Hematopoietic multipotent progenitor cell (in vitro differentiated cells): Measurements from ENCODE around the gene ART5. TPM values are rescaled to one million over a fixed set of nuclear protein-coding genes. Genes with fewer than 3 reads are reported as not detected.
"Not testable (repeated sequence)": the region's sequence is repeated elsewhere in the genome, so short reads cannot be mapped to it uniquely, and the experiment has no call there.

Experiments used
- DNase-seq, 3 donors: peaks; one replicate each; pipeline ENCODE4 v3.0.0-alpha.2; 2011 to 2015; ENCODE audit warnings: low read depth in 2 of 3, low spot score in 2 of 3
- total RNA-seq: library from RNA; depleted of rRNA; stranded (reverse); fragments of >200 nt; gene quantifications from one replicate; pipeline ENCODE4 v1.2.3, GENCODE V29; 2012

Gene ART5
- total RNA-seq, 1 donor, result under 0.01 TPM

DNA sequence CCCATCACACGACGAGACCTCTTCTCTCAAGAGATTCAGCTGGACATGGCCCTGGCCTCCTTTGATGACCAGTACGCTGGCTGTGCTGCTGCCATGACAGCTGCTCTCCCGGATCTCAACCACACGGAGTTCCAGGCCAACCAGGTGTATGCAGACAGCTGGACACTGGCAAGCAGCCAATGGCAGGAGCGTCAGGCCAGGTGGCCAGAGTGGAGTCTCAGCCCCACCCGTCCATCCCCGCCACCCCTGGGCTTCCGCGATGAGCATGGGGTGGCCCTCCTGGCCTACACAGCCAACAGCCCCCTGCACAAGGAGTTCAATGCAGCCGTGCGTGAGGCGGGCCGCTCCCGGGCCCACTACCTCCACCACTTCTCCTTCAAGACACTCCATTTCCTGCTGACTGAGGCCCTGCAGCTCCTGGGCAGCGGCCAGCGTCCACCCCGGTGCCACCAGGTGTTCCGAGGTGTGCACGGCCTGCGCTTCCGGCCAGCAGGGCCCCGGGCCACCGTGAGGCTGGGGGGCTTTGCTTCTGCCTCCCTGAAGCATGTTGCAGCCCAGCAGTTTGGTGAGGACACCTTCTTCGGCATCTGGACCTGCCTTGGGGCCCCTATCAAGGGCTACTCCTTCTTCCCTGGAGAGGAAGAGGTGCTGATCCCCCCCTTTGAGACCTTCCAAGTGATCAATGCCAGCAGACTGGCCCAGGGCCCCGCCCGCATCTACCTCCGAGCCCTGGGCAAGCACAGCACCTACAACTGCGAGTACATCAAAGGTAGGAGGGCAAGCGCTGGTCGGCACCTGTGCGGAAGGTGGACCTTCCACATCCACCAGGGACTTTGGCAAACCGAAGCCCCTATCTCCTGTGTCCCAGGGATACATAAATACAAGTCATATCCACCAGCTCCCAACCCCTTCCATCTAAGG lies 18.1 kb upstream of the ART5 start:
- no peak for DNase-seq

DNA sequence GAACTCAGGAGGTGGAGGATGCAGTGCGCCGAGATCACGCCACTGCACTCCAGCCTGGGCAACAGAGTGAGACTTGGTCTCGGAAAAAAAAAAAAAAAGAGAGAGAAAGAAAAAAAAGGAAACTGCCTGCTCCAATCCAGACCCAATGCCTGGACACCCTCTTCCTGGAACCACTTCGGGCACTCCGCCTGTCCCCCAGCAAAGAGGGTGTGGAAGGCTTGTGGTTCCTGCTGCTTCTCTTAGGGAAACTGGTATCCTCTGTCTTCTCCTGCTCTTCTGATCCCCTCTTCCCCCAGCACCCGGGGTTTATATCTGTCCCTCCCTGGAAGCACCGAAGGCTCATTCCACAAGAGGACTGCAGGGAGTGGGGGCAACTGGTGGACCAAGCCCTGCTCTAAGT lies 16.5 kb upstream of the ART5 start:
- DNase-seq, result no peak

DNA sequence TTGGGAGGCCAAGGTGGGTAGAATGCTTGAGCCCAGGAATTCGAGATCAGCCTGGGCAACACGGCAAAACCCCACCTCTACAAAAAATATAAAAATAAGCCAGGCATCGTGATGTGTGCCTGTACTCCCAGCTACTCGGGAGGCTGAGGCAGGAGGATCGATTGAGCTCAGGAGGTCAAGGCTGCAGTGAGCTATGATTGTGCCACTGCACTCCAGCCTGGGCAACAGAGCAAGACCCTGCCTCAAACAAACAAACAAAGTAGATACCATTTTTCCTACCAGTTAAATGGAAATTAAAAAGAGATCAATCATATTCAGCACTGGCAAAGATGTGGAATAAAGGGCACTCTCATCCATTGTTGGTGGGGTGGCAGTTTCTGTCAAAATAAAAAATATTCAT lies 15.5 kb upstream of the ART5 start:
- not testable (repeated sequence) for DNase-seq

DNA sequence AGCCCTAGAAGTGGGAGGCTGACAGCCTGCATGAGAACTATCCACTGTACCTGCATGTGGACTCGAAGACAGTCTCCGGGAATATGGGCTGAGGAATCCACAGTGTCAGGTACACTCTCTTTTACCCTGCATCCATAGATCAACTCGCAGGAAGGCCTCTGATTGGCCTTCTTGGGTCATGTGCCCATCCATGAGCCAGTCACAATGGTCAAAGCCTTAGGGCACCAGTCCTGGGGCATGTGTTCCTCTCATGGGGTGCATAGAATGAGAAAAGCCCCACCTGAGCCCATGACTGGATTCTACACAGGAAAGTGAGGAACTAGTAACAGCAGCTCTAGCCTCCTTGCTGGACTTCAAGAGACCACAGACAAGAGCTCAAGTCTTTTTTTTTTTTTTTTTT lies 13.8 kb upstream of the ART5 start:
- no peak for DNase-seq

DNA sequence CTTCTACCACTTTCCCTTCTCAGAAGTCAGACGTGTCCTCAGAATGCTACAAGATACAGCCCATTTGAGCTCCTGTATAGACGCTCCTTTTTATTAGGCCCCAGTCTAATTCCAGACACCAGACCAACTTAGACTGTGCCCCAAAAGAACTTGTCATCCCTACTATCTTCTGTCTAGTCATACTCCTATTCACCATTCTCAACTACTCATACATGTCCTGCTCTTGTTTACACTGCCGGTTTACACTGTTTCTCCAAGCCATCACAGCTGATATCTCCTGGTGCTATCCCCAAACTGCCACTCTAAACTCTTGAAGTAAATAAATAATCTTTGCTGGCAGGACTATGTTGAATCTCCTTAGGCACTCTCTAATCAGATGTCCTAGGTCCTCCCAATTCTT lies 10.7 kb upstream of the ART5 start:
- DNase-seq, result not testable (repeated sequence)

DNA sequence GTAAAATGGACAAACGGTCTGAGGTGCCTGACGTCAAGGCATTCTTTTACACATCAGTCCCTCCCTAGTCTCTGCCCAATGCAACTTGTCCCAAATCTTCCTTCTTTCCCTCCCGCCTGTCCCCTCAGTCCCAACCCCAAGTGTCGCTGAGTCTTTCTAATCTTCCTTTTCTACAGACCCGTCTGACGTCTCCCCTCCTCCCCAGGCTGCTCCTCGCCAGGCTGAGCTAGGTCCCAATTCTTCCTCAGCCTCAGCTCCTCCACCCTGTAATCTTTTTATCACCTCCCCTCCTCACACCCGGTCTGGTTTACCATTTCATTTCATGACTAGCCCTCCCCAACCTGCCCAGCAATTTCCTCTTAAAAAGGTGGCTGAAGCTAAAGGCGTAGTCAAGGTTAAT lies 7.6 kb upstream of the ART5 start:
- not testable (repeated sequence) for DNase-seq

DNA sequence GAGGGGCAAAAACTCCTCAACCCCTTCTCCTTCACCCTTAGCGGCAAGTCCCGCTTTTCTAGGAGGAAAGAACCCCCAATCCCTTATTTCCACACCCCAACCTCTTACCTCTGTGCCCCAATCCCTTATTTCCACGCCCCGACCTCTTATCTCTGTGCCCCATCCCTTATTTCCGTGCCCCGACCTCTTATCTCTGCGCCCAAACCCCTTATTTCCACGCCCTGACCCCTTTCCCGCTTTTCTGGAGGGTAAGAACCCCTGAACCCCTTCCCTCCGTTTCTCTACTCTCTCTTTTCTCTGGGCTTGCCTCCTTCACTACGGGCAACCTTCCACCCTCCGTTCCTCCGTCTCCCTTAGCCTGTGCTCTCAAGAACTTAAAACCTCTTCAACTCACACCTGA lies 7.1 kb upstream of the ART5 start:
- DNase-seq, result not testable (repeated sequence)

DNA sequence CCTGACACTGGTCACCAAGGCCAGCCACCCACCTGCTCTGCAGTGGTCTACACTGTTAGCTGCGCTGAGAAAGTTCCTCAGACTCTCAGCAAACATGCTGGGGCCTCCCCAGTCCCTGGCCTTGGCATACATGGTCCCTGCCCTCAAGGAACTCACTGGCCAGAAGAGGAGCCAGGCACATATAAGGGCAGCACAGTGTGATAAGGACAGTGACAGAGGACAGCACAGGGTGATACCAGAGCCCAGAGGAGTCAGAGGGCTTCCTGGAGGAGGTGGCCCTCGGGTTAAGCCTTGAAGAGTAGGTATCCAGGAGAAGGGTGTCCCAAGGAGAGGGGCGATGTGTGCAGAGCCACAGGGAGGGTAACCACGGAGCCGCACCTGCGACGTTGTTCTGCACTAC lies 3.8 kb upstream of the ART5 start:
- no peak for DNase-seq

DNA sequence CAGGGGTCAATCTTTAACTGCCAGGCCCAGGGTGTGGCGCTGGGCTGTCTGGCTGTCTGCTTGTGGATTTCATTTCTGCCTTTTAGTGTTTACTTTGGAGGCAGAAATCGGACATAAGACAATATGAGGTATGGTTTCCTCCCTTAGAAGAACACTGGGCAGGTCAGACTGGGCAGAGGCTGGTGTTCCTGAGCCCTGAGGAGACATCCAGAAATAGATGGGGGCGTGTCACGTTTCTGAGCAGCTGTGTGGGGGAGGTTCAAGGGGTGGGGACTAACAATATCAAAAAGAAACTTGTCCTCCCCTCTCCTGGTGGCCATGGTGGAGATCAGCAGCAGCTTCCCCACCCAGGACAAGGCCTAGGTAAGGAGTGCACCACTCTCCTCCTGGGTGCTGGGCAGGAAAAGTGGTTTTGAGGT lies 3.0 kb upstream of the ART5 start, which contains the start of gene ART1:
Gene ART1, plus strand, starts transcription at position 312 of the 419 bp plus-strand sequence. CDS start 14,086 bp downstream, outside the sequence.
- DNase-seq, result no peak

DNA sequence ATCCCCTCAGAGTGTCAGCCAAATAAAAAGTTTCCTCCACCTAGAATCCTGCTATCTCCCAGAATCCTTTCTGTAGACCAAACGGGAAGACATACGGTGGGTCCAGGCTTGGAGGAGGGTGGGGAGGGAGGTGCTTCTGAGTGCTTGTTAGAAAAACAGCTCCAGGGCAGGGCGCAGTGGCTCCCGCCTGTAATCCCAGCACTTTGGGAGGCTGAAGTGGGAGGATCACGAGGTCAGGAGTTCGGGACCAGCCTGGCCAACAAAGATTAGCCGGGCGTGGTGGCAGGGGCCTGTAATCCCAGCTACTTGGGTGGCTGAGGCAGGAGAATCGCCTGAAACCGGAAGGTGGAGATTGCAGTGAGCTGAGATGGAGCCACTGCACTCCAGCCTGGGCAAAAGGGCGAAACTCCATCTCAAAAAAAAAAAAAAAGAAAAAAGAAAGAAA lies 1.3 kb upstream of the ART5 start:
- not testable (repeated sequence) for DNase-seq

DNA sequence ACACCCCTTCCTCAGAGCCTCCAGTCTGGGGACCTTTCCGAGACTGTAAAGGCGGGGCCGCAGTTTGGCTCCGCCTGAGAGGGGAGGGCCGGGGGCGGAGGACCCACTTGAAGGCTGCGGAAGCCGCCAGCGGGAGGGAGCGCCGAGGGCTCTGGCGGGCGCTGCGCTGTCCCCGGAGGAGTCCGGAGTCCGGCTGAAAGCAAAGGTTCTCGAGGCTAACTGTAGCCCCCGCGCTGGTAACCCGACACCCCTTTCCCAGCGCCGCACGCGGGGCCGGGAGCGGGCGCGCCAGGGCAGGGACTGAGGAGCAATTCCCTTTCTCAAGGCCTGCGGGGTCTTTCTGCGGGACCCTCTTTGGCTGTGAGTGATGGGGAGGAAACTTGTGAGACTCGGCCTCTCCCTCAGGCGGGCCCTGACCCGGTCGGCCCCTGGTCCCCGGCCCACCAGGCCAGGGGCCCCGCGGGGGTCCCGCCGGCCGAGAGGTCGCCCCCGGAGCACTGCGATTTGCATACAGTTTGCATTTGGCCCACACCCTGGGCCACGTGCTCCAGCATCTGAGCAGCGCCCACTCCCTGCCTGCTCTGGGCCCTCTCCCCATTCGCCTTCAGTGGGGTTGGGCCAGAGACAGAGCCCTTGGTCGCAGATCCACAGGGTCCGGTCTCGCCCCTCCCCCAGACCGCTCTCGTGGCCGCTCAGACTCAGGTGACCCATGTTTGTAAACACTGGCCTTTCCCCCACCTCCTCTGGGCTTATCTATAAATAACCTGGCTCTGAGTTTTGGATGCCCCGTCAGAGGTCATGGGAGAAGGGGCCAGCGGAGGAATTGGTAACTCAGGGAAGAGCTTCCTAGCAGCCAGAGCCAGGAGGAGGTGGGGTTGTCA lies 519 bp upstream of the ART5 start:
- DNase-seq, result peak in 2 of 3 donors; percentile 72 to 82

DNA sequence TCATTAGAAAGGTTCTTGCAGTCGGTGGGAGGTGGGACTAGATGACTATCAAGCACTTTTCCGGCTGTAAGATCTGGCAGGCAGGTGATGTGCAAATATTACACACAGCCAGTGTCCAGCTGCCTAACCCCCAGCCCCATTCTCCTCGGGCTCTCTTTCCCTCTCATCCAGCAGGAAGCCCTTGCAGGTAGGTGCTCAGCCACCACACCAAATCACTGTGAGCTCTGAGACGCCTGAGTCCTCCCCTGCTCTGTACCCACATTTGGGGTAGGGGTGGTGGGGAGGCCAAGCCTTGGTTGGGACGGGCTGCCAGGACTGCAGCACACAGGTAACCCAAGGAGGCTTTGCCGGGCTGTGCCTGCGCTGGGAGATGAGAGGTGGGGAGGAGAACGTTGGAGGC lies 601 bp downstream of the ART5 start:
- DNase-seq, result no peak

DNA sequence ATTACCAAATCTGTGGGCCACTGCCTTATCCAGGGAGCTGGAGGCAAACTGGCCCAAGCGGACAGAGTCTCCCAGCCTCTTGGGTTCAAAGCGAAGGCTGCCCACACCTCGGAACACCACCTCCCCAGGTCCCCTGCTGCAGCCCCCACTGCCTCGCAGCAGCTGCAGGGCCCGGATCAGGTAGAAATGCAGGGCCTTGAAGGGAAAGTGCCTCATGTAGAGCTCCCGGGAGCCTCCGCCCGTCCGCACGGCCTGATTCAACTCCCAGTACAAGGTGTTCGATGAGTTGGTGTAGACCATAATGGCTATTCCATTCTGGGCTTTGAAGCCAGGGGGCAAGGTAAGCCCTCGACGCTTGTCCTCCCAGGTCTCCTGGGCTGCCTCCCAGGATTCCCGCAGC lies 2.0 kb downstream of the ART5 start:
- DNase-seq, result no peak

DNA sequence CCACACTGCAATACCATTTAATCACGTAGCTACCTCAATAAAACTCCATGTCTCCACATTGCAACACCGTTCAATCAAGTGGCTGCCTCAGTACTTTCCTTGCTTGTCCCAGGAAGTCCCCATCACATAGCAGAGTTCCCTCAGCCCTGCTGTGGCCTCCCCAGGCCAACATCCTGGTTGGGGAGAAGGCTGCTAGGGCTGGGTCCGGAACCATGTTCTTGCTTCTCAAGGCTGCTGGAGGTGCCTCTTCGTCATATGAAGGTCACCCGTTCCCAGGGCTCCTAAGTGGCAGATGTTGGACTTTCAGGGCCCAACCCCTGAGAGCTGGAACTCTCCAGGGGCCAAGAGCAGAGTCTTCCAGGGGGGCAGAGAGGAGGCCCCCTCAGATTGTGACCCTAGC lies 3.3 kb downstream of the ART5 start:
- DNase-seq, result no peak

DNA sequence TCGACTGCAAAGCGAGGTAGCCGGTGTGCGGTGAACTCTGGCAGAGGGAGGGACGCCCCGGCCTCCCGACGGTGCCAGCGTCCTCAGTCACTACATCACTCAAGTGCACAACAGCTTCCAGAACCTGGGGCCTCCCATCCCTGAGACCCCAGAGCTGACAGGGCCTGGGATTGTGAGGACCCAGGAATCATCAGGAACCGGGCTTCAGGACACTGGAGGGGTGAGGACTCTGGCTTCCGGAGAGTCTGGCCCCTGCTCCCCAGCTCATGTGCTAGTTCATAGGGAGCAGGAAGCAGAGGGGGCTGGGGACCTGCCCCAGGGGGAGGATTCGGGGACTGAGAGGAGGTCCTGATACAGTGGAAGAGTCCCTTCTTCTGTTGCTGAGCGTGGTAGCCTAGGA lies 4.6 kb downstream of the ART5 start:
- no peak for DNase-seq

DNA sequence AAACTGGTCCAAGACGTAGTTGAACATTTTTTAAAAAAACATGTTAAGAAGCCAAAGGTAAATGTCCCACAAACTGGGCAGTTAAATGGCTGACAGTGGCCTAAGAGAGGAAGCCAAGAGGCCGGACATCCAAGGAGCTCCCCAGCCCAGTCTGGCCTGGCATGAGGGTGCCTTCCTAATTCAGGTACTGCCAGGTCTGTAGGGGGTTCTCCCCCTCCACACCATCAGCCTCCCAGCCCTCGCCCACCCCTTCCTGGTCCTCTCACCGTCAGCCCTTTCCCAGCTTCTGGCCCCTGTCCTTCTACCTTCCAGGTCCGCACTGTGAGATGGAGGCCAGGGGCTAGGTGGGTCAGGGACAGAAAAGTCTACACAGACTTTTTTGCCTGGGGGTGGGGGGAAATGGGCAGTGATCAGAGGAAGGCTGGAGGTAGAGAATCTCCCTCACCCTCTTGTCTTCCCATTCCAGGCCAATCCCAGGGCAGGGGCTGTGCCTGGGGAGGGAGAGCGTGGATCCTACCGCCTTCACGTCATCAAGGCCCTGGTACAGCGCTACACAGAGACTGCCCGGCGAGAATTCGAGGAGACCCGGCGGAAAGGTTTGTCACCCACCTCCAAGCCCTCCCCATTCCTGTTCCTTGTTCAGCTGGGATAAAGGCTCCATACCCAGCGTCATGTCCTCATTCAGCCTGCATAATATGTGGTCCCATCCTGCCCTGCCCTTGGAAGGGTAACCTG lies 6.0 kb downstream of the ART5 start:
- no peak for DNase-seq

DNA sequence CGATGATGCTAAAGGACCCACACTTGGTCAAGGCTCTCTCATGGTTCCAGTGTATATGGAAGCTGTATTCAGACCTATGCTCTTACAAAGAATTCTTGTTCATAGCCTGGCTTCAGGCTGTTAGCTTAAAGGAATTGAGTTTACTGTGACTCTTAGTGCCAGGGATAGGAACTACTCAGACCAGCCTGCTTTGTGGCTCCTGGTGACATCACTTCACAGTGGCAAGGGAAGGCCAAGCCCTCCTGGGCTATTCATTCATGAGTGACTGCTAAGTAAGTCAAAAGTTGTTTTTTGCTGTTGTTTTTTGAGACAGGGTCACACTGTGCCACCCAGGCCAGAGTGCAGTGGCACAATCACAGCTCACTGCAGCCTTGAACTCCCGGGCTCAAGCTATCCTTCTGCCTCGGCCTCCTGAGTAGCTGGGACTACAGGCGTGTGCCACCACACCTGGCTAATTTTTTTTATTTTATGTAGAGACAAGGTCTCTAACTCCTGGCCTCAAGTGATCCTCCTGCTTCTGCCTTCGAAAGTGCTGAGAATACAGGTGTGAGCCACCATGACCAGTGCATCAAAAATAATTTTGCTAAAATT lies 9.6 kb downstream of the ART5 start:
- DNase-seq, result no peak

DNA sequence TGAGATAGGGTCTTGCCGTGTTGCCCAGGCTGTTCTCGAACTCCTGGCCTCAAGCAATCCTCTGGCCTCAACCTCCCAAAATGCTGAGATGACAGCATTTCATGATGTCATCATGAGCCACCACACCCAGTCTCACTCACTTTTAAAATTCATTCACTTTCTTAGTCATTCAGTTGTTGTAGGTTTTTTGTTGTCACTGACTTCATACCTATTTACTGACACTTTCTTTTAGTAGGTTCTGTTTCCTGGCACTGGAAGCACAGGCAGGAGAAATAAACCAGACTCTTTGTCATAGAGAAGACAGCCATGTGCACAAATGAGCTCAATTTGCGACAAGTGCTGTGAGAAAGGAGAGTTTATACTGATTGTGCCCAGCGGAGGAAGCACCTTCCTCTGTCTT lies 10.5 kb downstream of the ART5 start:
- no peak for DNase-seq

DNA sequence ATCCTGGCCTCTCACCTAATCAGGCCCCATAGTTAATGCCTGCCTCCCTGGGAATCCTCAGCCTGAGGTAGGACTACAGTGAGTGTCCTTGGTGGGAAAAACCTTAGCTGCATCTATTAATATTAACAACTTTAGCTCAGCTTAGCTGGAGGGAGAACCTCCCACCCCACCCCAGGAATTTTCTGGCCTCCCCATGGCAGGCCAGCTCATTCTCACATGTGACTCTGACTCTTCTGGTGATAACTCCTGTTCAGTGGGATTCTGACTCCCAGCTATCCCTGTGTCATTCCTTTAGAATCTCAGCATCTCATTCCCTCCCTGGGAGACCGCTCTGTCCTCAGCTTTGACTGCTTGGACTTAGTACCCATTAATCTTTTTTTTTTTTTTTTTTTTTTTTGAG lies 14.5 kb downstream of the ART5 start:
- no peak for DNase-seq

DNA sequence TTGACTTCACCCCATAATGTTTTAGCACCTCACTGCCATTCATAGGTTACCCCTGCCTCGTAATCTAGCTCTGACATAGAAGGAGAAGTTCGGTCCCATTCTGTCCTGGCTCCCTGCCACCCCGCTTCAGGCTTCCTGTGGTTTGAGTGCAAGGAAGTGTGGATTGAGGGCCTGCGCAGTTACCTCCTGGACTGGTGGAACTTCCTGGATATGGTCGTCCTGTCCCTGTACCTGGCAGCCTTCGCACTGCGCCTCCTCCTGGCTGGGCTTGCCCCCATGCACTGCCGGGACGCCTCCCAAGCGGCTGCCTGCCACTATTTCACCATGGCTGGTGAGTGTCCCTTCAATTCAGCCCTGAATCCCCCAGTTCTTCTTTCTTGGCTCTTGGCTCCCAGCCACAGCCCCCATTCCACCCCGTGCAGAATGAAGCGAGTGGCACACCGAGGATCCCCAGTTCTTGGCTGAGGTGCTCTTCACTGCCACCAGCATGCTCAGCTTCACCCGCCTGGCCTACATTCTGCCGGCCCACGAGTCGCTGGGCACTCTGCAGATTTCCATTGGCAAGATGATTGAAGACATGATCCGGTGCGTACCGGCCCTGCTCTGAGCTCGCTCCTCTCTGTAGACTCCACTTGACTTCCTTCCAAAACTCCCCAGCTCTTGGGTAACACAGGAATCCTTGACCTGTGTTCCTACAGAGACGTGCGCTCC lies 15.4 kb downstream of the ART5 start:
- peak in 2 of 3 donors; percentile 94 to 99 for DNase-seq
